HEK293 (cell line): Measurements from ENCODE around the gene DIDO1.

ENCODE experiments used
- HOXC10 ChIP-seq: sonication (generic); formaldehyde crosslinking; IDR thresholded peaks from 2 replicates; pipeline ENCODE4 v1.8.1; 2023; ENCODE audit warnings: mild to moderate bottlenecking, missing genetic modification reagents
- KLF16 ChIP-seq: fragments of 450-650 bp; formaldehyde crosslinking; IDR thresholded peaks from 2 replicates; pipeline ENCODE4 v1.5.1; 2017; ENCODE audit warnings: missing biosample characterization, missing genetic modification characterization
- KLF8 ChIP-seq: fragments of 450-650 bp; formaldehyde crosslinking; IDR thresholded peaks from 2 replicates; pipeline ENCODE4 v1.5.1; 2016; ENCODE audit warnings: missing biosample characterization, missing genetic modification characterization
- SP2 ChIP-seq: fragments of 450-650 bp; formaldehyde crosslinking; IDR thresholded peaks from 2 replicates; pipeline ENCODE4 v1.5.1; 2016; ENCODE audit warnings: missing biosample characterization, missing genetic modification characterization
- YY2 ChIP-seq: fragments of 450-650 bp; formaldehyde crosslinking; IDR thresholded peaks from 2 replicates; pipeline ENCODE4 v1.5.1; 2016; ENCODE audit warnings: missing biosample characterization, missing genetic modification characterization
- ZBTB20 ChIP-seq: fragments of 450-650 bp; formaldehyde crosslinking; IDR thresholded peaks from 2 replicates; pipeline ENCODE4 v1.5.1; 2016; ENCODE audit warnings: missing biosample characterization, missing genetic modification characterization
- ZBTB21 ChIP-seq: fragments of 450-650 bp; formaldehyde crosslinking; IDR thresholded peaks from 2 replicates; pipeline ENCODE4 v1.5.1; 2017; ENCODE audit warnings: missing biosample characterization, missing genetic modification characterization
- ZEB2 ChIP-seq: fragments of 450-650 bp; formaldehyde crosslinking; IDR thresholded peaks from 2 replicates; pipeline ENCODE4 v1.5.1; 2016; ENCODE audit warnings: missing biosample characterization, missing genetic modification characterization
- ZNF10 ChIP-seq: fragments of 450-650 bp; formaldehyde crosslinking; IDR thresholded peaks from 2 replicates; pipeline ENCODE4 v1.5.1; 2017; ENCODE audit warnings: missing biosample characterization, missing genetic modification characterization
- ZNF121 ChIP-seq: fragments of 450-650 bp; formaldehyde crosslinking; IDR thresholded peaks from 2 replicates; pipeline ENCODE4 v1.5.1; 2016; ENCODE audit warnings: missing biosample characterization, missing genetic modification characterization
- ZNF132 ChIP-seq: fragments of 450-650 bp; formaldehyde crosslinking; IDR thresholded peaks from 2 replicates; pipeline ENCODE4 v1.5.1; 2017; ENCODE audit warnings: missing biosample characterization, missing genetic modification characterization, borderline replicate concordance
- ZNF19 ChIP-seq: fragments of 450-650 bp; formaldehyde crosslinking; IDR thresholded peaks from 2 replicates; pipeline ENCODE4; 2016; ENCODE audit warnings: missing biosample characterization, missing genetic modification characterization, low read depth
- ZNF214 ChIP-seq: fragments of 450-650 bp; formaldehyde crosslinking; IDR thresholded peaks from 2 replicates; pipeline ENCODE4 v1.5.1; 2017; ENCODE audit warnings: missing biosample characterization, mild to moderate bottlenecking, missing genetic modification characterization, borderline replicate concordance
- ZNF366 ChIP-seq: fragments of 450-650 bp; formaldehyde crosslinking; conservative IDR thresholded peaks from 2 replicates; pipeline ENCODE4 v1.5.1; 2016; ENCODE audit warnings: missing biosample characterization, missing genetic modification characterization
- ZNF391 ChIP-seq: fragments of 450-650 bp; formaldehyde crosslinking; IDR thresholded peaks from 2 replicates; pipeline ENCODE4 v1.5.1; 2016; ENCODE audit warnings: low read depth, missing biosample characterization, missing genetic modification characterization, borderline replicate concordance
- ZNF394 ChIP-seq: fragments of 450-650 bp; formaldehyde crosslinking; IDR thresholded peaks from 2 replicates; pipeline ENCODE4 v1.5.1; 2016; ENCODE audit warnings: missing biosample characterization, missing genetic modification characterization, mild to moderate bottlenecking, moderate library complexity, borderline replicate concordance
- ZNF549 ChIP-seq: fragments of 450-650 bp; IDR thresholded peaks from 2 replicates; pipeline ENCODE4 v1.5.1; 2018; ENCODE audit warnings: missing biosample characterization, missing genetic modification characterization, mild to moderate bottlenecking, inconsistent platforms, moderate library complexity
- ZNF610 ChIP-seq: fragments of 450-650 bp; formaldehyde crosslinking; IDR thresholded peaks from 2 replicates; pipeline ENCODE4 v1.5.1; 2016; ENCODE audit warnings: missing biosample characterization, missing genetic modification characterization, borderline replicate concordance
- ZNF624 ChIP-seq: fragments of 450-650 bp; formaldehyde crosslinking; IDR thresholded peaks from 2 replicates; pipeline ENCODE4 v1.5.1; 2017; ENCODE audit warnings: missing biosample characterization, missing genetic modification characterization
- ZNF791 ChIP-seq: fragments of 450-650 bp; formaldehyde crosslinking; IDR thresholded peaks from 2 replicates; pipeline ENCODE4 v1.5.1; 2016; ENCODE audit warnings: missing biosample characterization, missing genetic modification characterization
- ZNF830 ChIP-seq: fragments of 450-650 bp; IDR thresholded peaks from 2 replicates; pipeline ENCODE4 v1.5.0; 2018; ENCODE audit warnings: missing biosample characterization, missing genetic modification characterization, low read depth, mild to moderate bottlenecking, moderate library complexity
- ZNF843 ChIP-seq: fragments of 450-650 bp; formaldehyde crosslinking; IDR thresholded peaks from 2 replicates; pipeline ENCODE4 v1.5.1; 2016; ENCODE audit warnings: missing biosample characterization, missing genetic modification characterization
- TF ChIP-seq, protein P1 (sequence below): fragments of 450-650 bp; formaldehyde crosslinking; IDR thresholded peaks from 2 replicates; pipeline ENCODE4 v1.5.1; 2016; ENCODE audit warnings: missing biosample characterization, missing genetic modification characterization
- TF ChIP-seq, protein P2 (sequence below): fragments of 450-650 bp; formaldehyde crosslinking; IDR thresholded peaks from 2 replicates; pipeline ENCODE4 v1.5.1; 2017; ENCODE audit warnings: missing biosample characterization, missing genetic modification characterization
- TF ChIP-seq, protein P3 (sequence below): fragments of 450-650 bp; formaldehyde crosslinking; IDR thresholded peaks from 2 replicates; pipeline ENCODE4 v1.5.1; 2016; ENCODE audit warnings: missing biosample characterization, missing genetic modification characterization
- TF ChIP-seq, protein P4 (sequence below): fragments of 450-650 bp; formaldehyde crosslinking; IDR thresholded peaks from 2 replicates; pipeline ENCODE4 v1.5.1; 2016; ENCODE audit warnings: missing biosample characterization, missing genetic modification characterization
- TF ChIP-seq, protein P5 (sequence below): fragments of 450-650 bp; formaldehyde crosslinking; IDR thresholded peaks from 2 replicates; pipeline ENCODE4 v1.5.1; 2016; ENCODE audit warnings: missing biosample characterization, missing genetic modification characterization
- TF ChIP-seq, protein P6 (sequence below): fragments of 450-650 bp; formaldehyde crosslinking; IDR thresholded peaks from 2 replicates; pipeline ENCODE4 v1.5.1; 2016; ENCODE audit warnings: missing biosample characterization, missing genetic modification characterization

The DIDO1 gene

DNA sequence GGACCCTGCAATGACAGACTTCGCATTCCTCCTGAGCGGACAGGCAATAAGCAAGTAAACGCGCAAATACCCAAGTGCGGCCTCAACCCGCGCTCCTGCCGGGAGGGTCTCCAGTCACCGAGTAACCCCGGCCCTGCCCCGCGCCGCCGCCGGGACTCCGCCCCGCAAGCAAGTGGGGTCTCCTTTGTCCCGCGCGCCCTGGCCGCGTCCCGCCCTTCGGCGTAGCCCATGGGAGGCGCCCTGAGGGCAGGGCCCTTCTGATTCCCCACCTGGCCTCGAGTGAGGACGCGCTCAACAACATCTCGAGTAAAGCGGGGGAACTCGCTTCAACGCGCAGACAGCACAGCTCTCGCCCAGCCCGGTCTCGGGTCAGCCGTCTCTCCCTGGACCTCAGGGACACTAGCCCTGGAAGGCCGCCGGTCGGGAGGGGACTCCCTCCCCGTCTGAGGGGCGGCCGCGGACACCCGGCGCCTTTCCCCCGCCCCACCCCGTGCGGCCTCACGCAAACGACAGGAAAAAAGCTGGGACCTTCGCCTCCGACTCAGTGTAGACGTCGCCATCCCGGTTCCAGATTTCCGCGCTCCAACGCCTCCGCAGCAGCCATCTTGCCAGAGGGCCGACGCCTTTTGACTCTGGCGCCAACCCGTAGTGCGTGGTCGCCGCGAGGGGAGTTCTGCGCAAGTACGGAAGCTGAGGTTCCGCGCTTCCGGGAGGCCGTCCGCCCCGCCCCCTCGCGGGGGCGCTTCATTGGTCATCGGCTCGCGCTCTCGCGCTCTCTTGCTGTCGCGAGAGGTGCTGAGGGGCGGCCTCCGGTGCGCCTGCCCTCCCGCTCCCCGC lies 11.2 kb upstream of the DIDO1 start (continued):
- TF ChIP-seq ZNF19 (no peak), ZNF366 (no peak), ZNF394 (tag by site-specific recombination) (no peak; the same call in 1 of the 2 replicates), ZNF791 (tag by site-specific recombination) (0 out of 2 replicates have a peak, but pooled peaks have one; percentile 35), ZNF214 (tag by site-specific recombination) (no peak), KLF16 (tag by site-specific recombination) (peak; percentile 93), ZNF391 (tag by site-specific recombination) (no peak), ZNF121 (tag by site-specific recombination) (peak; percentile 59; the same call in 1 of the 2 replicates), YY2 (tag by site-specific recombination) (peak; percentile 91), ZNF610 (peak; percentile 41; the same call in 1 of the 2 replicates), SP2 (tag by site-specific recombination) (peak; percentile 85), ZNF843 (tag by site-specific recombination) (peak; percentile 55; the same call in 1 of the 2 replicates), ZNF549 (tag by site-specific recombination) (no peak), KLF8 (tag by site-specific recombination) (peak; percentile 83), ZNF132 (tag by site-specific recombination) (no peak), ZNF10 (tag by site-specific recombination) (no peak), ZEB2 (tag by site-specific recombination) (peak; percentile 91), ZBTB20 (tag by site-specific recombination) (peak; percentile 69), HOXC10 (CRISPR knock-in tag) (no peak), ZNF624 (tag by site-specific recombination) (no peak), ZBTB21 (tag by site-specific recombination) (no peak), ZNF830 (tag by site-specific recombination) (no peak)
- TF ChIP-seq, protein P1, sequence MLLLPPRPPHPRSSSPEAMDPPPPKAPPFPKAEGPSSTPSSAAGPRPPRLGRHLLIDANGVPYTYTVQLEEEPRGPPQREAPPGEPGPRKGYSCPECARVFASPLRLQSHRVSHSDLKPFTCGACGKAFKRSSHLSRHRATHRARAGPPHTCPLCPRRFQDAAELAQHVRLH (tag by site-specific recombination) = peak; percentile 53; the same call in 1 of the 2 replicates
- TF ChIP-seq, protein P2, sequence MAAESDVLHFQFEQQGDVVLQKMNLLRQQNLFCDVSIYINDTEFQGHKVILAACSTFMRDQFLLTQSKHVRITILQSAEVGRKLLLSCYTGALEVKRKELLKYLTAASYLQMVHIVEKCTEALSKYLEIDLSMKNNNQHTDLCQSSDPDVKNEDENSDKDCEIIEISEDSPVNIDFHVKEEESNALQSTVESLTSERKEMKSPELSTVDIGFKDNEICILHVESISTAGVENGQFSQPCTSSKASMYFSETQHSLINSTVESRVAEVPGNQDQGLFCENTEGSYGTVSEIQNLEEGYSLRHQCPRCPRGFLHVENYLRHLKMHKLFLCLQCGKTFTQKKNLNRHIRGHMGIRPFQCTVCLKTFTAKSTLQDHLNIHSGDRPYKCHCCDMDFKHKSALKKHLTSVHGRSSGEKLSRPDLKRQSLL = peak; percentile 58
- TF ChIP-seq, protein P3, sequence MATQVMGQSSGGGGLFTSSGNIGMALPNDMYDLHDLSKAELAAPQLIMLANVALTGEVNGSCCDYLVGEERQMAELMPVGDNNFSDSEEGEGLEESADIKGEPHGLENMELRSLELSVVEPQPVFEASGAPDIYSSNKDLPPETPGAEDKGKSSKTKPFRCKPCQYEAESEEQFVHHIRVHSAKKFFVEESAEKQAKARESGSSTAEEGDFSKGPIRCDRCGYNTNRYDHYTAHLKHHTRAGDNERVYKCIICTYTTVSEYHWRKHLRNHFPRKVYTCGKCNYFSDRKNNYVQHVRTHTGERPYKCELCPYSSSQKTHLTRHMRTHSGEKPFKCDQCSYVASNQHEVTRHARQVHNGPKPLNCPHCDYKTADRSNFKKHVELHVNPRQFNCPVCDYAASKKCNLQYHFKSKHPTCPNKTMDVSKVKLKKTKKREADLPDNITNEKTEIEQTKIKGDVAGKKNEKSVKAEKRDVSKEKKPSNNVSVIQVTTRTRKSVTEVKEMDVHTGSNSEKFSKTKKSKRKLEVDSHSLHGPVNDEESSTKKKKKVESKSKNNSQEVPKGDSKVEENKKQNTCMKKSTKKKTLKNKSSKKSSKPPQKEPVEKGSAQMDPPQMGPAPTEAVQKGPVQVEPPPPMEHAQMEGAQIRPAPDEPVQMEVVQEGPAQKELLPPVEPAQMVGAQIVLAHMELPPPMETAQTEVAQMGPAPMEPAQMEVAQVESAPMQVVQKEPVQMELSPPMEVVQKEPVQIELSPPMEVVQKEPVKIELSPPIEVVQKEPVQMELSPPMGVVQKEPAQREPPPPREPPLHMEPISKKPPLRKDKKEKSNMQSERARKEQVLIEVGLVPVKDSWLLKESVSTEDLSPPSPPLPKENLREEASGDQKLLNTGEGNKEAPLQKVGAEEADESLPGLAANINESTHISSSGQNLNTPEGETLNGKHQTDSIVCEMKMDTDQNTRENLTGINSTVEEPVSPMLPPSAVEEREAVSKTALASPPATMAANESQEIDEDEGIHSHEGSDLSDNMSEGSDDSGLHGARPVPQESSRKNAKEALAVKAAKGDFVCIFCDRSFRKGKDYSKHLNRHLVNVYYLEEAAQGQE (tag by site-specific recombination) = peak; percentile 52; the same call in 1 of the 2 replicates
- TF ChIP-seq, protein P4, sequence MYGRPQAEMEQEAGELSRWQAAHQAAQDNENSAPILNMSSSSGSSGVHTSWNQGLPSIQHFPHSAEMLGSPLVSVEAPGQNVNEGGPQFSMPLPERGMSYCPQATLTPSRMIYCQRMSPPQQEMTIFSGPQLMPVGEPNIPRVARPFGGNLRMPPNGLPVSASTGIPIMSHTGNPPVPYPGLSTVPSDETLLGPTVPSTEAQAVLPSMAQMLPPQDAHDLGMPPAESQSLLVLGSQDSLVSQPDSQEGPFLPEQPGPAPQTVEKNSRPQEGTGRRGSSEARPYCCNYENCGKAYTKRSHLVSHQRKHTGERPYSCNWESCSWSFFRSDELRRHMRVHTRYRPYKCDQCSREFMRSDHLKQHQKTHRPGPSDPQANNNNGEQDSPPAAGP (tag by site-specific recombination) = no peak; the same call in none of the 2 replicates
- TF ChIP-seq, protein P5, sequence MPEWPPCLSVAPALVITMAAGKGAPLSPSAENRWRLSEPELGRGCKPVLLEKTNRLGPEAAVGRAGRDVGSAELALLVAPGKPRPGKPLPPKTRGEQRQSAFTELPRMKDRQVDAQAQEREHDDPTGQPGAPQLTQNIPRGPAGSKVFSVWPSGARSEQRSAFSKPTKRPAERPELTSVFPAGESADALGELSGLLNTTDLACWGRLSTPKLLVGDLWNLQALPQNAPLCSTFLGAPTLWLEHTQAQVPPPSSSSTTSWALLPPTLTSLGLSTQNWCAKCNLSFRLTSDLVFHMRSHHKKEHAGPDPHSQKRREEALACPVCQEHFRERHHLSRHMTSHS (tag by site-specific recombination) = 0 out of 2 replicates have a peak, but pooled peaks have one; percentile 18
- TF ChIP-seq, protein P6, sequence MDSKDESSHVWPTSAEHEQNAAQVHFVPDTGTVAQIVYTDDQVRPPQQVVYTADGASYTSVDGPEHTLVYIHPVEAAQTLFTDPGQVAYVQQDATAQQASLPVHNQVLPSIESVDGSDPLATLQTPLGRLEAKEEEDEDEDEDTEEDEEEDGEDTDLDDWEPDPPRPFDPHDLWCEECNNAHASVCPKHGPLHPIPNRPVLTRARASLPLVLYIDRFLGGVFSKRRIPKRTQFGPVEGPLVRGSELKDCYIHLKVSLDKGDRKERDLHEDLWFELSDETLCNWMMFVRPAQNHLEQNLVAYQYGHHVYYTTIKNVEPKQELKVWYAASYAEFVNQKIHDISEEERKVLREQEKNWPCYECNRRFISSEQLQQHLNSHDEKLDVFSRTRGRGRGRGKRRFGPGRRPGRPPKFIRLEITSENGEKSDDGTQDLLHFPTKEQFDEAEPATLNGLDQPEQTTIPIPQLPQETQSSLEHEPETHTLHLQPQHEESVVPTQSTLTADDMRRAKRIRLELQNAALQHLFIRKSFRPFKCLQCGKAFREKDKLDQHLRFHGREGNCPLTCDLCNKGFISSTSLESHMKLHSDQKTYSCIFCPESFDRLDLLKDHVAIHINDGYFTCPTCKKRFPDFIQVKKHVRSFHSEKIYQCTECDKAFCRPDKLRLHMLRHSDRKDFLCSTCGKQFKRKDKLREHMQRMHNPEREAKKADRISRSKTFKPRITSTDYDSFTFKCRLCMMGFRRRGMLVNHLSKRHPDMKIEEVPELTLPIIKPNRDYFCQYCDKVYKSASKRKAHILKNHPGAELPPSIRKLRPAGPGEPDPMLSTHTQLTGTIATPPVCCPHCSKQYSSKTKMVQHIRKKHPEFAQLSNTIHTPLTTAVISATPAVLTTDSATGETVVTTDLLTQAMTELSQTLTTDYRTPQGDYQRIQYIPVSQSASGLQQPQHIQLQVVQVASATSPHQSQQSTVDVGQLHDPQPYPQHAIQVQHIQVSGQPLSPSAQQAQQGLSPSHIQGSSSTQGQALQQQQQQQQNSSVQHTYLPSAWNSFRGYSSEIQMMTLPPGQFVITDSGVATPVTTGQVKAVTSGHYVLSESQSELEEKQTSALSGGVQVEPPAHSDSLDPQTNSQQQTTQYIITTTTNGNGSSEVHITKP (tag by site-specific recombination) = peak; percentile 29; the same call in 1 of the 2 replicates
